GM23338 (cell line): ENCODE results near the gene ACO2.

ENCODE experiments used
- EZH2 ChIP-seq: fragments of 200-600 bp; sonication (generic); IDR thresholded peaks from one replicate; pipeline ENCODE4 v1.8.0; 2017; ENCODE audit warnings: antibody characterized with exemption, mild to moderate bottlenecking, low read depth; ENCODE audit not compliant: unreplicated experiment
- NANOG ChIP-seq: IDR thresholded peaks from 2 replicates; pipeline ENCODE4 v1.6.1; 2016; ENCODE audit warnings: antibody characterized with exemption, borderline replicate concordance
- POLR2AphosphoS5 ChIP-seq: IDR thresholded peaks from 2 replicates; pipeline ENCODE4 v1.6.1; 2016; ENCODE audit warnings: antibody characterized with exemption, low read depth
- REST ChIP-seq: IDR thresholded peaks from one replicate; pipeline ENCODE4 v1.6.1; 2018; ENCODE audit warnings: antibody characterized with exemption; ENCODE audit not compliant: unreplicated experiment
- STAT1 ChIP-seq: IDR thresholded peaks from one replicate; pipeline ENCODE4 v1.6.1; 2016; ENCODE audit warnings: antibody characterized with exemption; ENCODE audit not compliant: unreplicated experiment
- ZNF114 ChIP-seq: fragments of 250-450 bp; sonication (Bioruptor Pico); IDR thresholded peaks from 2 replicates; pipeline ENCODE4 v1.5.0; 2020; ENCODE audit warnings: mild to moderate bottlenecking, moderate library complexity
- TF ChIP-seq, protein P1 (sequence below), 2 experiments: fragments of 200-600 bp in 1 of 2; sonication (generic) in 1 of 2; conservative IDR thresholded peaks; 2 replicates each; pipeline versions ENCODE4 v1.5.1 to v1.6.1; 2016 to 2017; ENCODE audit warnings: antibody characterized with exemption in 2 of 2, low read depth in 2 of 2, mild to moderate bottlenecking in 2 of 2, moderate library complexity in 1 of 2
- TF ChIP-seq, protein P2 (sequence below): IDR thresholded peaks from 2 replicates; pipeline ENCODE4 v1.6.1; 2016; ENCODE audit warnings: antibody characterized with exemption

GRCh38 chr22:41530890-41531714, 62.2 kb downstream of the ACO2 start:
- TF ChIP-seq POLR2AphosphoS5: no peak; the same call in 1 of the 2 replicates
- no peak for TF ChIP-seq NANOG
- TF ChIP-seq, protein P1, sequence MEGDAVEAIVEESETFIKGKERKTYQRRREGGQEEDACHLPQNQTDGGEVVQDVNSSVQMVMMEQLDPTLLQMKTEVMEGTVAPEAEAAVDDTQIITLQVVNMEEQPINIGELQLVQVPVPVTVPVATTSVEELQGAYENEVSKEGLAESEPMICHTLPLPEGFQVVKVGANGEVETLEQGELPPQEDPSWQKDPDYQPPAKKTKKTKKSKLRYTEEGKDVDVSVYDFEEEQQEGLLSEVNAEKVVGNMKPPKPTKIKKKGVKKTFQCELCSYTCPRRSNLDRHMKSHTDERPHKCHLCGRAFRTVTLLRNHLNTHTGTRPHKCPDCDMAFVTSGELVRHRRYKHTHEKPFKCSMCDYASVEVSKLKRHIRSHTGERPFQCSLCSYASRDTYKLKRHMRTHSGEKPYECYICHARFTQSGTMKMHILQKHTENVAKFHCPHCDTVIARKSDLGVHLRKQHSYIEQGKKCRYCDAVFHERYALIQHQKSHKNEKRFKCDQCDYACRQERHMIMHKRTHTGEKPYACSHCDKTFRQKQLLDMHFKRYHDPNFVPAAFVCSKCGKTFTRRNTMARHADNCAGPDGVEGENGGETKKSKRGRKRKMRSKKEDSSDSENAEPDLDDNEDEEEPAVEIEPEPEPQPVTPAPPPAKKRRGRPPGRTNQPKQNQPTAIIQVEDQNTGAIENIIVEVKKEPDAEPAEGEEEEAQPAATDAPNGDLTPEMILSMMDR (conservative IDR thresholded peaks at IDR 0.05; ENCODE audit: low read depth in 2 of 2): no peak
- TF ChIP-seq, protein P2, sequence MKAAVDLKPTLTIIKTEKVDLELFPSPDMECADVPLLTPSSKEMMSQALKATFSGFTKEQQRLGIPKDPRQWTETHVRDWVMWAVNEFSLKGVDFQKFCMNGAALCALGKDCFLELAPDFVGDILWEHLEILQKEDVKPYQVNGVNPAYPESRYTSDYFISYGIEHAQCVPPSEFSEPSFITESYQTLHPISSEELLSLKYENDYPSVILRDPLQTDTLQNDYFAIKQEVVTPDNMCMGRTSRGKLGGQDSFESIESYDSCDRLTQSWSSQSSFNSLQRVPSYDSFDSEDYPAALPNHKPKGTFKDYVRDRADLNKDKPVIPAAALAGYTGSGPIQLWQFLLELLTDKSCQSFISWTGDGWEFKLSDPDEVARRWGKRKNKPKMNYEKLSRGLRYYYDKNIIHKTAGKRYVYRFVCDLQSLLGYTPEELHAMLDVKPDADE: no peak
- TF ChIP-seq REST: no peak
- no peak for TF ChIP-seq EZH2
- no peak for TF ChIP-seq STAT1
- TF ChIP-seq ZNF114: no peak
